WTC11 (cell line): ENCODE measurements around the gene RBM20. TPM values are rescaled to one million over a fixed set of nuclear protein-coding genes. Genes with fewer than 3 reads are reported as not detected.

ENCODE experiments used
- ATAC-seq: fragments of 200-7000 bp; cut with Tn5 transposase; 2 replicates; pipeline ENCODE4 v1.10.0; 2021; ENCODE audit warnings: mild to moderate bottlenecking, moderate library complexity
- CTCF ChIA-PET: fragments of 300-600 bp; sonication (Branson Sonifier 250); formaldehyde crosslinking; loops from one replicate; lab custom pipeline; 2021; ENCODE audit warnings: antibody characterized with exemption; lab: Charles Lee
- POLR2A ChIA-PET: fragments of 350-600 bp; sonication (Branson Sonifier 250); formaldehyde crosslinking; loops from one replicate; lab custom pipeline; 2021; ENCODE audit warnings: antibody characterized with exemption; lab: Charles Lee
- DNase-seq: peaks from one replicate; pipeline ENCODE4 v3.0.0; 2021; ENCODE audit warnings: low spot score
- H3K27ac Mint-ChIP-seq: 2 replicates; pipeline ENCODE4 v1.8.0; 2021; ENCODE audit warnings: mixed read lengths
- H3K27me3 Mint-ChIP-seq: 2 replicates; pipeline ENCODE4 v1.8.0; 2021; ENCODE audit warnings: low read depth, mild to moderate bottlenecking, moderate library complexity, mixed read lengths
- H3K36me3 Mint-ChIP-seq: 2 replicates; pipeline ENCODE4 v1.8.0; 2021; ENCODE audit warnings: mixed read lengths
- H3K4me1 Mint-ChIP-seq: 2 replicates; pipeline ENCODE4 v1.8.0; 2022; ENCODE audit warnings: mixed read lengths
- H3K4me3 Mint-ChIP-seq: 2 replicates; pipeline ENCODE4 v1.8.0; 2021; ENCODE audit warnings: mild to moderate bottlenecking, moderate library complexity, mixed read lengths
- H3K9me3 Mint-ChIP-seq: 2 replicates; pipeline ENCODE4 v1.8.0; 2021; ENCODE audit warnings: mixed read lengths
- ESRRA ChIP-seq: sonication (generic); formaldehyde crosslinking; IDR thresholded peaks from 2 replicates; pipeline ENCODE4 v1.8.1; 2022; ENCODE audit warnings: mild to moderate bottlenecking, missing genetic modification reagents, borderline replicate concordance
- FOXJ3 ChIP-seq: sonication (generic); formaldehyde crosslinking; IDR thresholded peaks from 2 replicates; pipeline ENCODE4 v1.9.0; 2021; ENCODE audit warnings: missing genetic modification reagents, mild to moderate bottlenecking, borderline replicate concordance
- FOXK1 ChIP-seq: sonication (generic); formaldehyde crosslinking; IDR thresholded peaks from 2 replicates; pipeline ENCODE4 v1.8.0; 2022; ENCODE audit warnings: mild to moderate bottlenecking, moderate library complexity, missing genetic modification reagents
- SMAD4 ChIP-seq: sonication (generic); formaldehyde crosslinking; IDR thresholded peaks from 2 replicates; pipeline ENCODE4 v1.8.0; 2022; ENCODE audit warnings: mild to moderate bottlenecking, missing genetic modification reagents
- SOX15 ChIP-seq: fragments of 250-450 bp; sonication (Bioruptor Pico); IDR thresholded peaks from 2 replicates; pipeline ENCODE4 v1.9.0; 2021; ENCODE audit warnings: mild to moderate bottlenecking
- TEAD1 ChIP-seq: sonication (generic); formaldehyde crosslinking; IDR thresholded peaks from 2 replicates; pipeline ENCODE4 v1.8.0; 2022; ENCODE audit warnings: mild to moderate bottlenecking, missing genetic modification reagents
- ZBTB21 ChIP-seq: sonication (generic); formaldehyde crosslinking; IDR thresholded peaks from 2 replicates; pipeline ENCODE4 v1.8.1; 2023; ENCODE audit warnings: mild to moderate bottlenecking, missing genetic modification reagents, borderline replicate concordance
- total RNA-seq: library from RNA; stranded (reverse); gene quantifications from 3 replicates; pipeline ENCODE4 v1.2.3, GENCODE V29; 2021
- TF ChIP-seq, protein P1 (sequence below): sonication (generic); formaldehyde crosslinking; conservative IDR thresholded peaks from 2 replicates; pipeline ENCODE4 v1.8.1; 2023; ENCODE audit warnings: mild to moderate bottlenecking, low read depth, missing genetic modification reagents, moderate library complexity
- TF ChIP-seq, protein P2 (sequence below): sonication (generic); formaldehyde crosslinking; IDR thresholded peaks from 2 replicates; pipeline ENCODE4 v1.8.1; 2022; ENCODE audit warnings: mild to moderate bottlenecking, missing genetic modification reagents, moderate library complexity, borderline replicate concordance
- TF ChIP-seq, protein P3 (sequence below): sonication (generic); formaldehyde crosslinking; IDR thresholded peaks from 2 replicates; pipeline ENCODE4 v1.8.1; 2023; ENCODE audit warnings: mild to moderate bottlenecking, missing genetic modification reagents
- TF ChIP-seq, protein P4 (sequence below): sonication (generic); formaldehyde crosslinking; IDR thresholded peaks from 2 replicates; pipeline ENCODE4 v1.8.1; 2023; ENCODE audit warnings: mild to moderate bottlenecking, missing genetic modification reagents, moderate library complexity
- TF ChIP-seq, protein P5 (sequence below): sonication (generic); formaldehyde crosslinking; IDR thresholded peaks from 2 replicates; pipeline ENCODE4 v1.8.0; 2022; ENCODE audit warnings: mild to moderate bottlenecking, missing genetic modification reagents
- TF ChIP-seq, protein P6 (sequence below): sonication (generic); formaldehyde crosslinking; IDR thresholded peaks from 2 replicates; pipeline ENCODE4 v1.8.0; 2023; ENCODE audit warnings: mild to moderate bottlenecking, missing genetic modification reagents

RBM20 gene
- total RNA-seq, 1 experiment from 2014 or later, result 0.52 TPM

DNA sequence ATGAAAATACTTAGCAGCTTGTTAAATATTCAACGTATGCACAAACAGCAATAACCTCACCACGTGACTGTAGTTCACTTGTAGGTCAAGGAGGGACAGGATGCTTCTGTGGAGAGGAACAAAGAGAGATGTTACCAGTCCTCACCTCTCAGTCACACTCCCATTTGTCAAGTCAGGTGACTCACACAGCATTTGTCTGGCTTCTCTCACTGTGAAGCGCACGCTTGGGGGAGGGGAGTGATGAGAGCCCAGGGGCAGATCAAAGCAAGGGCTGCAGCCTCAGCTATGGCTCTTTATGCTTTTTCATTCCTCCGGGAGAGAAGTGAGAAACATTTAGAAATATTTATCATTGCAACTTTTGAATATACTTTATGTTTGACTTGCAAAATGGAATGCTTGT, 2.9 kb upstream of the RBM20 start:
- peak; percentile 70 for DNase-seq
- no peak overlapping the region for H3K27ac Mint-ChIP-seq
- H3K4me3 Mint-ChIP-seq, result peak overlapping the region; percentile 33

DNA sequence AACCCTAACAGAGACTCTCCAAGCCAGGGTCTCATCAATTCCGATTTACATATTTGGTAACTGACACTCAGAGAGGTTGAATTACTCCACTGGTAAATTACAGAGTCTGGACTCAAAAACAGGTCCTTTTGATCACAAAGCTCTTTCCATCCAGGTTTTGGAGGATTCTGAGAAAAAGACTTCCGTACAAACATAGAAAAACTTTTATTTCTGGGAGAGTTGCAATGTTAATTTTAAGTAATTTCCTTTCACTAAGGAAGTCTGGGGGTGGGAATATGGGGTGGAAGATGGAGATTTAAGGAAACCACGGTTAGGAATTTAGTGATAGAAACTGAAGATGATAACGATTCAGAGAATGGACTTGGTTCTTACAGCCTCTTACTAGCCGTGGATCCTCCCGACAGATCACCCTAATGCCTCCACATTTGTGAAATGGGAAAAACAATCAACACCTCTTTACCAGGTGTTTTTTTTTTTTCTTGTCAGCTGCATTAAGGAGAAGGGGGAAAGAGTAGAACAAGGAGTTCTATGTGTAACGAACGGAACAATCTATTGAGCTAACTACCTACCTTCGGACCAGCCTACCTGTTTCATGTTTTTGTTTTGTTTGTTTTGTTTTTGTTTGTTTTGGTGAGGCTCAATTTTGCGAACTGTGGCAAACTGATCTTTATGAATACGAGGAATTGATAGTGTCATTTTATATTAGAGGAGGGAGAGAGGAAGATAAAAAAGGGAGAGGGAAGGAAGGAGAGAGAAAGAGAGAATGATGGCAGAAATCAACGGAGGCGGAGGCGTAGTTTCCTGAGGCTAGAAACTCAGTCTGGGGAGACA, 1.7 kb upstream of the RBM20 start:
- no peak for TF ChIP-seq FOXK1 (CRISPR knock-in tag)
- TF ChIP-seq, protein P1, sequence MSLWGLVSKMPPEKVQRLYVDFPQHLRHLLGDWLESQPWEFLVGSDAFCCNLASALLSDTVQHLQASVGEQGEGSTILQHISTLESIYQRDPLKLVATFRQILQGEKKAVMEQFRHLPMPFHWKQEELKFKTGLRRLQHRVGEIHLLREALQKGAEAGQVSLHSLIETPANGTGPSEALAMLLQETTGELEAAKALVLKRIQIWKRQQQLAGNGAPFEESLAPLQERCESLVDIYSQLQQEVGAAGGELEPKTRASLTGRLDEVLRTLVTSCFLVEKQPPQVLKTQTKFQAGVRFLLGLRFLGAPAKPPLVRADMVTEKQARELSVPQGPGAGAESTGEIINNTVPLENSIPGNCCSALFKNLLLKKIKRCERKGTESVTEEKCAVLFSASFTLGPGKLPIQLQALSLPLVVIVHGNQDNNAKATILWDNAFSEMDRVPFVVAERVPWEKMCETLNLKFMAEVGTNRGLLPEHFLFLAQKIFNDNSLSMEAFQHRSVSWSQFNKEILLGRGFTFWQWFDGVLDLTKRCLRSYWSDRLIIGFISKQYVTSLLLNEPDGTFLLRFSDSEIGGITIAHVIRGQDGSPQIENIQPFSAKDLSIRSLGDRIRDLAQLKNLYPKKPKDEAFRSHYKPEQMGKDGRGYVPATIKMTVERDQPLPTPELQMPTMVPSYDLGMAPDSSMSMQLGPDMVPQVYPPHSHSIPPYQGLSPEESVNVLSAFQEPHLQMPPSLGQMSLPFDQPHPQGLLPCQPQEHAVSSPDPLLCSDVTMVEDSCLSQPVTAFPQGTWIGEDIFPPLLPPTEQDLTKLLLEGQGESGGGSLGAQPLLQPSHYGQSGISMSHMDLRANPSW, result no peak
- TF ChIP-seq, protein P2, sequence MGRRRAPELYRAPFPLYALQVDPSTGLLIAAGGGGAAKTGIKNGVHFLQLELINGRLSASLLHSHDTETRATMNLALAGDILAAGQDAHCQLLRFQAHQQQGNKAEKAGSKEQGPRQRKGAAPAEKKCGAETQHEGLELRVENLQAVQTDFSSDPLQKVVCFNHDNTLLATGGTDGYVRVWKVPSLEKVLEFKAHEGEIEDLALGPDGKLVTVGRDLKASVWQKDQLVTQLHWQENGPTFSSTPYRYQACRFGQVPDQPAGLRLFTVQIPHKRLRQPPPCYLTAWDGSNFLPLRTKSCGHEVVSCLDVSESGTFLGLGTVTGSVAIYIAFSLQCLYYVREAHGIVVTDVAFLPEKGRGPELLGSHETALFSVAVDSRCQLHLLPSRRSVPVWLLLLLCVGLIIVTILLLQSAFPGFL (CRISPR knock-in tag), result no peak
- no peak for TF ChIP-seq FOXJ3 (CRISPR knock-in tag)
- TF ChIP-seq ZBTB21, result no peak
- no peak for TF ChIP-seq ESRRA (CRISPR knock-in tag)
- peaks cover 38% of the 10 kb centered on the region for H3K4me1 Mint-ChIP-seq
- ChIA-PET POLR2A (no interaction called here), CTCF (interaction anchor here (2.1 to 3.4 kb wide), 2 partner anchors 29 to 38 kb away, joined by 10 to 13 read pairs; no protein-coding TSS in a partner anchor)
- DNase-seq (no peak), ATAC-seq (no peak)
- no peak overlapping the region for H3K27ac Mint-ChIP-seq
- peaks cover 55% of the 10 kb centered on the region for H3K27me3 Mint-ChIP-seq
- no peaks in the 10 kb centered on the region for H3K36me3 Mint-ChIP-seq
- peak overlapping the region; percentile 80 for H3K4me3 Mint-ChIP-seq
- no peaks in the 10 kb centered on the region for H3K9me3 Mint-ChIP-seq

More for the DNA sequence above, 2.9 kb upstream of the RBM20 start:
- Mint-ChIP-seq H3K9me3 (no peaks in the 10 kb centered on the region), H3K36me3 (no peaks in the 10 kb centered on the region), H3K4me1 (peaks cover 48% of the 10 kb centered on the region), H3K27me3 (peaks cover 47% of the 10 kb centered on the region)
- TF ChIP-seq, protein P3, sequence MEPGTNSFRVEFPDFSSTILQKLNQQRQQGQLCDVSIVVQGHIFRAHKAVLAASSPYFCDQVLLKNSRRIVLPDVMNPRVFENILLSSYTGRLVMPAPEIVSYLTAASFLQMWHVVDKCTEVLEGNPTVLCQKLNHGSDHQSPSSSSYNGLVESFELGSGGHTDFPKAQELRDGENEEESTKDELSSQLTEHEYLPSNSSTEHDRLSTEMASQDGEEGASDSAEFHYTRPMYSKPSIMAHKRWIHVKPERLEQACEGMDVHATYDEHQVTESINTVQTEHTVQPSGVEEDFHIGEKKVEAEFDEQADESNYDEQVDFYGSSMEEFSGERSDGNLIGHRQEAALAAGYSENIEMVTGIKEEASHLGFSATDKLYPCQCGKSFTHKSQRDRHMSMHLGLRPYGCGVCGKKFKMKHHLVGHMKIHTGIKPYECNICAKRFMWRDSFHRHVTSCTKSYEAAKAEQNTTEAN (CRISPR knock-in tag), result no peak
- no peak for TF ChIP-seq SOX15 (CRISPR knock-in tag)
- TF ChIP-seq, protein P4, sequence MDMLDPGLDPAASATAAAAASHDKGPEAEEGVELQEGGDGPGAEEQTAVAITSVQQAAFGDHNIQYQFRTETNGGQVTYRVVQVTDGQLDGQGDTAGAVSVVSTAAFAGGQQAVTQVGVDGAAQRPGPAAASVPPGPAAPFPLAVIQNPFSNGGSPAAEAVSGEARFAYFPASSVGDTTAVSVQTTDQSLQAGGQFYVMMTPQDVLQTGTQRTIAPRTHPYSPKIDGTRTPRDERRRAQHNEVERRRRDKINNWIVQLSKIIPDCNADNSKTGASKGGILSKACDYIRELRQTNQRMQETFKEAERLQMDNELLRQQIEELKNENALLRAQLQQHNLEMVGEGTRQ, result peak; percentile 90
- TF ChIP-seq, protein P5, sequence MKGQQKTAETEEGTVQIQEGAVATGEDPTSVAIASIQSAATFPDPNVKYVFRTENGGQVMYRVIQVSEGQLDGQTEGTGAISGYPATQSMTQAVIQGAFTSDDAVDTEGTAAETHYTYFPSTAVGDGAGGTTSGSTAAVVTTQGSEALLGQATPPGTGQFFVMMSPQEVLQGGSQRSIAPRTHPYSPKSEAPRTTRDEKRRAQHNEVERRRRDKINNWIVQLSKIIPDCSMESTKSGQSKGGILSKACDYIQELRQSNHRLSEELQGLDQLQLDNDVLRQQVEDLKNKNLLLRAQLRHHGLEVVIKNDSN (CRISPR knock-in tag), result peak; percentile 90
- peak; percentile 29; the same call in 1 of the 2 replicates for TF ChIP-seq TEAD1
- TF ChIP-seq, protein P6, sequence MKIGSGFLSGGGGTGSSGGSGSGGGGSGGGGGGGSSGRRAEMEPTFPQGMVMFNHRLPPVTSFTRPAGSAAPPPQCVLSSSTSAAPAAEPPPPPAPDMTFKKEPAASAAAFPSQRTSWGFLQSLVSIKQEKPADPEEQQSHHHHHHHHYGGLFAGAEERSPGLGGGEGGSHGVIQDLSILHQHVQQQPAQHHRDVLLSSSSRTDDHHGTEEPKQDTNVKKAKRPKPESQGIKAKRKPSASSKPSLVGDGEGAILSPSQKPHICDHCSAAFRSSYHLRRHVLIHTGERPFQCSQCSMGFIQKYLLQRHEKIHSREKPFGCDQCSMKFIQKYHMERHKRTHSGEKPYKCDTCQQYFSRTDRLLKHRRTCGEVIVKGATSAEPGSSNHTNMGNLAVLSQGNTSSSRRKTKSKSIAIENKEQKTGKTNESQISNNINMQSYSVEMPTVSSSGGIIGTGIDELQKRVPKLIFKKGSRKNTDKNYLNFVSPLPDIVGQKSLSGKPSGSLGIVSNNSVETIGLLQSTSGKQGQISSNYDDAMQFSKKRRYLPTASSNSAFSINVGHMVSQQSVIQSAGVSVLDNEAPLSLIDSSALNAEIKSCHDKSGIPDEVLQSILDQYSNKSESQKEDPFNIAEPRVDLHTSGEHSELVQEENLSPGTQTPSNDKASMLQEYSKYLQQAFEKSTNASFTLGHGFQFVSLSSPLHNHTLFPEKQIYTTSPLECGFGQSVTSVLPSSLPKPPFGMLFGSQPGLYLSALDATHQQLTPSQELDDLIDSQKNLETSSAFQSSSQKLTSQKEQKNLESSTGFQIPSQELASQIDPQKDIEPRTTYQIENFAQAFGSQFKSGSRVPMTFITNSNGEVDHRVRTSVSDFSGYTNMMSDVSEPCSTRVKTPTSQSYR (CRISPR knock-in tag), result peak; percentile 80
- 0 out of 2 replicates have a peak, but pooled peaks have one; percentile 23 for TF ChIP-seq SMAD4 (CRISPR knock-in tag)
- POLR2A ChIA-PET, result no interaction called here
- CTCF ChIA-PET, result interaction anchor here (1.0 to 2.1 kb wide), 2 partner anchors 31 kb away, joined by 6 to 11 read pairs; no protein-coding TSS in a partner anchor
- ATAC-seq, result peak; percentile 58
